Measurements from ENCODE around the gene VAMP7. TPM values are rescaled to one million over a fixed set of nuclear protein-coding genes. Genes with fewer than 3 reads are reported as not detected.

The VAMP7 gene
- total and polyA plus RNA-seq, 9 of the 15 experiments (the other 6 are each of a cell fraction or from before 2014, with no cell fraction given), result 38.4 to 100 (median 67.7) TPM

- no peaks in the 10 kb centered on the region for H3K27me3 ChIP-seq (ENCODE audit: control insufficient read depth in 2 of 2, insufficient read depth in 2 of 2, low read length in 2 of 2)
- ChIA-PET POLR2A (no interaction called here), CTCF (ENCODE audit: low intra/inter-chr PET ratio) (no interaction called here)
- ATAC-seq (no peak), DNase-seq (ENCODE audit: extremely low read depth in 1 of 4, low spot score in 3 of 4) (no peak), FAIRE-seq (no peak)
- H4K20me1 ChIP-seq (replicated peaks; ENCODE audit: control insufficient read depth, insufficient read depth, low read length), result no peaks in the 10 kb centered on the region
- BruUV-seq (replicated peaks), result no TSS peak
- H3K79me2 ChIP-seq (ENCODE audit: control insufficient read depth, insufficient read depth, low read length), result no peaks in the 10 kb centered on the region
- H3K9me3 ChIP-seq (replicated peaks; ENCODE audit: control insufficient read depth, insufficient read depth, low read depth, low read length), result no peaks in the 10 kb centered on the region
- H2AFZ ChIP-seq (ENCODE audit: low read depth, low read length), result no peak overlapping the region
- H3K9me1 ChIP-seq (ENCODE audit: control insufficient read depth, insufficient read depth, low read length), result no peaks in the 10 kb centered on the region
- no peaks in the 10 kb centered on the region for H3K36me3 ChIP-seq (ENCODE audit: control insufficient read depth, insufficient read depth, low read length)
- H3K9ac ChIP-seq (ENCODE audit: insufficient read depth in 1 of 2, low read depth in 2 of 2, low read length in 2 of 2), result no peak overlapping the region
- no peak overlapping the region for H3K4me2 ChIP-seq (ENCODE audit: insufficient read depth, low read length)
- in situ Hi-C loops (cut with MboI), result no loop called here
- 64% methylated on average over 3 of the region's 3 CpGs for WGBS (ENCODE audit: insufficient coverage, low coverage, missing lambda C conversion rate)
- H3K27ac ChIP-seq (ENCODE audit: extremely low read depth, low read depth, low read length), result no peak overlapping the region
- no peak overlapping the region for H3K4me3 ChIP-seq
- peaks cover 0 to 26% of the 10 kb centered on the region in 2 experiments; a peak in 4 of 5 replicates for H3K4me1 ChIP-seq (replicated peaks in 1 of 2; ENCODE audit: control insufficient read depth in 2 of 2, insufficient read depth in 2 of 2, low read length in 2 of 2)
- TF ChIP-seq GATAD2B (IDR thresholded peaks at IDR 0.05; ENCODE audit: borderline replicate concordance) (no peak), SIRT6 (IDR thresholded peaks at IDR 0.05; ENCODE audit: low read depth, low read length) (no peak), PKNOX1 (IDR thresholded peaks at IDR 0.05) (no peak), EP300 (IDR thresholded peaks at IDR 0.05; ENCODE audit: low read length) (no peak), BCOR (IDR thresholded peaks at IDR 0.05) (no peak), ZNF436 (CRISPR knock-in tag; IDR thresholded peaks at IDR 0.05) (no peak), ZBTB11 (CRISPR knock-in tag; IDR thresholded peaks at IDR 0.05) (no peak), ZNF444 (CRISPR knock-in tag; IDR thresholded peaks at IDR 0.05) (no peak), NEUROD1 (IDR thresholded peaks at IDR 0.05; ENCODE audit: borderline replicate concordance, low read depth, low read length, partially characterized antibody) (no peak), MITF (IDR thresholded peaks at IDR 0.05) (no peak), ZNF384 (IDR thresholded peaks at IDR 0.05; ENCODE audit: low read depth, low read length) (no peak), NR4A1 (CRISPR knock-in tag; IDR thresholded peaks at IDR 0.05) (no peak), NR4A1 (tag; IDR thresholded peaks at IDR 0.05) (no peak)
- intact Hi-C loops (cut with micrococcal nuclease), result no loop called here
Measured at GRCh38 chrX:155956649-155957048, 75.5 kb downstream of the VAMP7 start.
